HTERT RPE-1 (cell line): ENCODE measurements around the gene LIF.

Source experiments
- in situ Hi-C: fragments of 300-500 bp; cut with MboI; formaldehyde crosslinking; loops from 4 replicates; pipeline ENCODE4 v1.14.3; 2020; ENCODE audit warnings: low sequenced_read_pairs

LIF gene

GRCh38 chr22:30284666-30285065, 38.1 kb upstream of the LIF start:
- in situ Hi-C loops, result no loop called here

GRCh38 chr22:30284172-30284571, 37.6 kb upstream of the LIF start:
- in situ Hi-C loops, result no loop called here

GRCh38 chr22:30283342-30283741, 36.8 kb upstream of the LIF start:
- in situ Hi-C loops, result no loop called here

GRCh38 chr22:30282616-30283046, 36.1 kb upstream of the LIF start:
- in situ Hi-C loops, result no loop called here

GRCh38 chr22:30280505-30280904, 33.9 kb upstream of the LIF start:
- in situ Hi-C loops, result no loop called here

- in situ Hi-C loops, result no loop called here
Measured at GRCh38 chr22:30279932-30280331, 33.4 kb upstream of the LIF start.

- in situ Hi-C loops, result no loop called here
Measured at GRCh38 chr22:30279046-30279788, 32.7 kb upstream of the LIF start.

- in situ Hi-C loops, result no loop called here
Measured at GRCh38 chr22:30277547-30278344, 31.2 kb upstream of the LIF start.

GRCh38 chr22:30276039-30276438, 29.5 kb upstream of the LIF start:
- in situ Hi-C loops, result no loop called here

GRCh38 chr22:30275625-30276024, 29.1 kb upstream of the LIF start:
- in situ Hi-C loops, result no loop called here

- in situ Hi-C loops, result no loop called here
Measured at GRCh38 chr22:30274437-30274812, 27.9 kb upstream of the LIF start.

GRCh38 chr22:30273711-30274436, 27.3 kb upstream of the LIF start:
- in situ Hi-C loops, result no loop called here

- in situ Hi-C loops, result no loop called here
Measured at GRCh38 chr22:30272781-30273601, 26.4 kb upstream of the LIF start.

- in situ Hi-C loops, result no loop called here
Measured at GRCh38 chr22:30270832-30271231, 24.3 kb upstream of the LIF start.

- in situ Hi-C loops, result no loop called here
Measured at GRCh38 chr22:30268331-30268730, 21.8 kb upstream of the LIF start.

GRCh38 chr22:30267382-30268302, 21.1 kb upstream of the LIF start:
- in situ Hi-C loops, result no loop called here

- in situ Hi-C loops, result no loop called here
Measured at GRCh38 chr22:30266445-30267381, 20.2 kb upstream of the LIF start, which contains the start of gene OSM. Gene OSM (minus strand): TSS chr22:30266851. CDS start chr22:30266799, 52 bp downstream.

- in situ Hi-C loops, result no loop called here
Measured at GRCh38 chr22:30265823-30266444, 19.4 kb upstream of the LIF start.
